SK-N-SH (cell line): ENCODE data around the gene ALPK3.

Experiments
- ELF1 ChIP-seq: IDR thresholded peaks from 2 replicates; pipeline ENCODE4 v1.4.0; 2012
- EZH2phosphoT487 ChIP-seq: fragments of 200-600 bp; sonication (generic); IDR thresholded peaks from 2 replicates; pipeline ENCODE4 v1.6.1; 2017; ENCODE audit warnings: low read depth, mixed run types, mild to moderate bottlenecking, antibody characterized with exemption, moderate library complexity, borderline replicate concordance
- FOXM1 ChIP-seq: IDR thresholded peaks from 2 replicates; pipeline ENCODE4 v1.4.0; 2012; ENCODE audit warnings: low read depth, mild to moderate bottlenecking
- POLR2AphosphoS5 ChIP-seq: IDR thresholded peaks from 2 replicates; pipeline ENCODE4 v1.6.1; 2012; ENCODE audit warnings: low read depth, low read length
- RAD21 ChIP-seq: IDR thresholded peaks from 2 replicates; pipeline ENCODE4 v1.6.1; 2012; ENCODE audit warnings: mild to moderate bottlenecking, low read length
- RCOR1 ChIP-seq: fragments of 150-350 bp; IDR thresholded peaks from 2 replicates; pipeline ENCODE4 v1.6.1; 2017; ENCODE audit warnings: antibody characterized with exemption, low read length
- SMC3 ChIP-seq: IDR thresholded peaks from 2 replicates; pipeline ENCODE4 v1.6.1; 2012; ENCODE audit warnings: low read depth, low read length, improper control_type of control experiment
- TAF1 ChIP-seq: IDR thresholded peaks from 2 replicates; pipeline ENCODE4 v1.6.1; 2012; ENCODE audit warnings: low read depth, mild to moderate bottlenecking, low read length, moderate library complexity, borderline replicate concordance
- YY1 ChIP-seq: IDR thresholded peaks from 2 replicates; pipeline ENCODE4 v1.4.0; 2012; ENCODE audit warnings: low read depth, mild to moderate bottlenecking
- ZBTB33 ChIP-seq: IDR thresholded peaks from 2 replicates; pipeline ENCODE4 v1.4.0; 2012; ENCODE audit warnings: low read depth, borderline replicate concordance
- TF ChIP-seq, protein P1 (sequence below): fragments of 200-600 bp; sonication (generic); IDR thresholded peaks from 2 replicates; pipeline ENCODE4 v1.6.1; 2017; ENCODE audit warnings: antibody characterized with exemption, mild to moderate bottlenecking, moderate library complexity
- TF ChIP-seq, protein P2 (sequence below): IDR thresholded peaks from 2 replicates; pipeline ENCODE4; 2012
- TF ChIP-seq, protein P3 (sequence below): fragments of 150-350 bp; IDR thresholded peaks from 2 replicates; pipeline ENCODE4 v1.6.1; 2016; ENCODE audit warnings: mild to moderate bottlenecking, low read depth, low read length
- TF ChIP-seq, protein P4 (sequence below): IDR thresholded peaks from 2 replicates; pipeline ENCODE4 v1.6.1; 2012; ENCODE audit warnings: mild to moderate bottlenecking, low read depth, low read length, moderate library complexity

DNA sequence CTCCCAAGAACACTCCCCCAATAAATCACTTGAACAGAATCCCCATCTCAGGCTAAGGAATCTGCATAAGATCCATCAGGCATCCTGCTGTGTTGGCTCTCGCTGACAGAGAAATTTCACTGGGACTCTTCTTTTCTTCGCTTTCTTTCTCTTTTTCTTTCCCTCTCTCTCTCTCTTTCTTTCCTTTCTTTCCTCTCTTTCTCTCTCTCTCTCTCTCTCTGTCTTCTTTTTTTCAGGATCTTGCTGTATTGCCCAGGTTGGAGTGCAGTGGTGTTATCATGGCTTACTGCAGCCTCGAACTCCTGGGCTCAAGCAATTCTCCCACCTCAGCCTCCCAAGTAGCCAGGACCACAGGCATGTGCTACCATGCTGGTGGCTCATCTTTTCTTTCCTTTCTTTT is 62.9 kb downstream of the ALPK3 start:
- TF ChIP-seq EZH2phosphoT487 (no peak), RAD21 (no peak), YY1 (no peak), TAF1 (no peak), RCOR1 (no peak), FOXM1 (no peak), POLR2AphosphoS5 (no peak), ELF1 (no peak), ZBTB33 (no peak), SMC3 (no peak)
- TF ChIP-seq, protein P1, sequence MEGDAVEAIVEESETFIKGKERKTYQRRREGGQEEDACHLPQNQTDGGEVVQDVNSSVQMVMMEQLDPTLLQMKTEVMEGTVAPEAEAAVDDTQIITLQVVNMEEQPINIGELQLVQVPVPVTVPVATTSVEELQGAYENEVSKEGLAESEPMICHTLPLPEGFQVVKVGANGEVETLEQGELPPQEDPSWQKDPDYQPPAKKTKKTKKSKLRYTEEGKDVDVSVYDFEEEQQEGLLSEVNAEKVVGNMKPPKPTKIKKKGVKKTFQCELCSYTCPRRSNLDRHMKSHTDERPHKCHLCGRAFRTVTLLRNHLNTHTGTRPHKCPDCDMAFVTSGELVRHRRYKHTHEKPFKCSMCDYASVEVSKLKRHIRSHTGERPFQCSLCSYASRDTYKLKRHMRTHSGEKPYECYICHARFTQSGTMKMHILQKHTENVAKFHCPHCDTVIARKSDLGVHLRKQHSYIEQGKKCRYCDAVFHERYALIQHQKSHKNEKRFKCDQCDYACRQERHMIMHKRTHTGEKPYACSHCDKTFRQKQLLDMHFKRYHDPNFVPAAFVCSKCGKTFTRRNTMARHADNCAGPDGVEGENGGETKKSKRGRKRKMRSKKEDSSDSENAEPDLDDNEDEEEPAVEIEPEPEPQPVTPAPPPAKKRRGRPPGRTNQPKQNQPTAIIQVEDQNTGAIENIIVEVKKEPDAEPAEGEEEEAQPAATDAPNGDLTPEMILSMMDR = no peak
- TF ChIP-seq, protein P2, sequence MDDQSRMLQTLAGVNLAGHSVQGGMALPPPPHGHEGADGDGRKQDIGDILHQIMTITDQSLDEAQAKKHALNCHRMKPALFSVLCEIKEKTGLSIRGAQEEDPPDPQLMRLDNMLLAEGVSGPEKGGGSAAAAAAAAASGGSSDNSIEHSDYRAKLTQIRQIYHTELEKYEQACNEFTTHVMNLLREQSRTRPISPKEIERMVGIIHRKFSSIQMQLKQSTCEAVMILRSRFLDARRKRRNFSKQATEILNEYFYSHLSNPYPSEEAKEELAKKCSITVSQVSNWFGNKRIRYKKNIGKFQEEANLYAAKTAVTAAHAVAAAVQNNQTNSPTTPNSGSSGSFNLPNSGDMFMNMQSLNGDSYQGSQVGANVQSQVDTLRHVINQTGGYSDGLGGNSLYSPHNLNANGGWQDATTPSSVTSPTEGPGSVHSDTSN = no peak
- TF ChIP-seq, protein P3, sequence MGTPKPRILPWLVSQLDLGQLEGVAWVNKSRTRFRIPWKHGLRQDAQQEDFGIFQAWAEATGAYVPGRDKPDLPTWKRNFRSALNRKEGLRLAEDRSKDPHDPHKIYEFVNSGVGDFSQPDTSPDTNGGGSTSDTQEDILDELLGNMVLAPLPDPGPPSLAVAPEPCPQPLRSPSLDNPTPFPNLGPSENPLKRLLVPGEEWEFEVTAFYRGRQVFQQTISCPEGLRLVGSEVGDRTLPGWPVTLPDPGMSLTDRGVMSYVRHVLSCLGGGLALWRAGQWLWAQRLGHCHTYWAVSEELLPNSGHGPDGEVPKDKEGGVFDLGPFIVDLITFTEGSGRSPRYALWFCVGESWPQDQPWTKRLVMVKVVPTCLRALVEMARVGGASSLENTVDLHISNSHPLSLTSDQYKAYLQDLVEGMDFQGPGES = no peak
- TF ChIP-seq, protein P4, sequence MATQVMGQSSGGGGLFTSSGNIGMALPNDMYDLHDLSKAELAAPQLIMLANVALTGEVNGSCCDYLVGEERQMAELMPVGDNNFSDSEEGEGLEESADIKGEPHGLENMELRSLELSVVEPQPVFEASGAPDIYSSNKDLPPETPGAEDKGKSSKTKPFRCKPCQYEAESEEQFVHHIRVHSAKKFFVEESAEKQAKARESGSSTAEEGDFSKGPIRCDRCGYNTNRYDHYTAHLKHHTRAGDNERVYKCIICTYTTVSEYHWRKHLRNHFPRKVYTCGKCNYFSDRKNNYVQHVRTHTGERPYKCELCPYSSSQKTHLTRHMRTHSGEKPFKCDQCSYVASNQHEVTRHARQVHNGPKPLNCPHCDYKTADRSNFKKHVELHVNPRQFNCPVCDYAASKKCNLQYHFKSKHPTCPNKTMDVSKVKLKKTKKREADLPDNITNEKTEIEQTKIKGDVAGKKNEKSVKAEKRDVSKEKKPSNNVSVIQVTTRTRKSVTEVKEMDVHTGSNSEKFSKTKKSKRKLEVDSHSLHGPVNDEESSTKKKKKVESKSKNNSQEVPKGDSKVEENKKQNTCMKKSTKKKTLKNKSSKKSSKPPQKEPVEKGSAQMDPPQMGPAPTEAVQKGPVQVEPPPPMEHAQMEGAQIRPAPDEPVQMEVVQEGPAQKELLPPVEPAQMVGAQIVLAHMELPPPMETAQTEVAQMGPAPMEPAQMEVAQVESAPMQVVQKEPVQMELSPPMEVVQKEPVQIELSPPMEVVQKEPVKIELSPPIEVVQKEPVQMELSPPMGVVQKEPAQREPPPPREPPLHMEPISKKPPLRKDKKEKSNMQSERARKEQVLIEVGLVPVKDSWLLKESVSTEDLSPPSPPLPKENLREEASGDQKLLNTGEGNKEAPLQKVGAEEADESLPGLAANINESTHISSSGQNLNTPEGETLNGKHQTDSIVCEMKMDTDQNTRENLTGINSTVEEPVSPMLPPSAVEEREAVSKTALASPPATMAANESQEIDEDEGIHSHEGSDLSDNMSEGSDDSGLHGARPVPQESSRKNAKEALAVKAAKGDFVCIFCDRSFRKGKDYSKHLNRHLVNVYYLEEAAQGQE = no peak
